ENCODE measurements around the gene CSRP2.

DNA sequence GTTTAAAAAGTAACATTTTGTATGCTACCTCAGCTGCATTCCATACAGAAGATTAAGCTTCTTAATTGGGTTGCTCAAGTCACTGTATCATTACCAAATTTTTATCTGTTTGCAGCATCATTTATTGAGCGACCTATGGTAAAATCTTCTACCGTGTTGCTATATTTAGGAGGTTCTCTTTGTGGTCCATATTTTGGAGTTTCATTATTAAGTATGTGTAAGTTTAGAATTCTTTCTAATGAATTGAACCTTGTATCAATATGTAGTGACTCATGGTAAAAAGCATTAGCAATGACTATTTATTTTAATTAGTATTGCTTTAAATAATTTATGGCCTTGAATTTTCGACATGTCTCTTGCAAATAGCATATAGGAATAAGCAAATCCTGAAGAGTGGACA is 42.2 kb downstream of the CSRP2 start:
- TF ChIP-seq CTCF (IDR thresholded peaks at IDR 0.05; ENCODE audit: low read depth, low read length), result no peak
- no peak for TF ChIP-seq EZH2phosphoT487 (IDR thresholded peaks at IDR 0.05; ENCODE audit: low read depth)
